ENCODE data around the gene MLANA. TPM values are rescaled to one million over a fixed set of nuclear protein-coding genes. Genes with fewer than 3 reads are reported as not detected.

The MLANA gene
- total RNA-seq, 1 donor from 2014 or later, result not detected

DNA sequence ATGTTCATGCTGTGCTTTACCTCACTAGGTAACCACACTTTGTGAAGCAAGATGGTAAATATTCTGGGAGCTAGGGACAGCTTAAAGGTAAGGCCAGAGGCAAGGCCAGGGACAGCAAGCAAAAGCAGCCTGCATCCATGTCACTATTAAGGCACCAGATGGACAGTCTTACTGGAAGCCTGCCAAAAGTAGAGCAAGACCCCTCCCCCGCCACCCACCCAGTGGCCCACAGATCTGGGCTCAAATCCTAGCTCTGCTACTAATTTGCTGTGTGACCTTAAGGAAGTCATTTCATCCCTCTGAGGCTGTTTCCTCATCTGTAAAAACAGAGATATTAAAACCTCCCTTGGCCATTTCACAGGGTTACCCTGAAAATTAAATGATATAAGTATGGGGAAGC is 44.6 kb upstream of the MLANA start:
- TF ChIP-seq CTCF (IDR thresholded peaks at IDR 0.05; ENCODE audit: unreplicated experiment), result no peak
- Mint-ChIP-seq H3K9me3 (no peaks in the 10 kb centered on the region), H3K4me1 (peaks cover 44% of the 10 kb centered on the region), H3K27ac (no peak overlapping the region), H3K4me3 (no peak overlapping the region), H3K27me3 (ENCODE audit: low read depth) (no peaks in the 10 kb centered on the region), H3K36me3 (no peaks in the 10 kb centered on the region)
- DNase-seq (ENCODE audit: low spot score in 2 of 2, unreplicated experiment in 2 of 2), result no peak

- H3K4me3 Mint-ChIP-seq, result no peak overlapping the region
- TF ChIP-seq CTCF (IDR thresholded peaks at IDR 0.05; ENCODE audit: unreplicated experiment), result no peak
- H3K27ac Mint-ChIP-seq, result no peak overlapping the region
- peaks cover 46% of the 10 kb centered on the region for H3K4me1 Mint-ChIP-seq
- H3K36me3 Mint-ChIP-seq, result no peaks in the 10 kb centered on the region
- no peak for DNase-seq (ENCODE audit: low spot score in 2 of 2, unreplicated experiment in 2 of 2)
- H3K27me3 Mint-ChIP-seq (ENCODE audit: low read depth), result no peaks in the 10 kb centered on the region
- no peaks in the 10 kb centered on the region for H3K9me3 Mint-ChIP-seq
These were observed 44.2 kb upstream of the MLANA start for GRCh38 chr9:5846501-5846921.

DNA sequence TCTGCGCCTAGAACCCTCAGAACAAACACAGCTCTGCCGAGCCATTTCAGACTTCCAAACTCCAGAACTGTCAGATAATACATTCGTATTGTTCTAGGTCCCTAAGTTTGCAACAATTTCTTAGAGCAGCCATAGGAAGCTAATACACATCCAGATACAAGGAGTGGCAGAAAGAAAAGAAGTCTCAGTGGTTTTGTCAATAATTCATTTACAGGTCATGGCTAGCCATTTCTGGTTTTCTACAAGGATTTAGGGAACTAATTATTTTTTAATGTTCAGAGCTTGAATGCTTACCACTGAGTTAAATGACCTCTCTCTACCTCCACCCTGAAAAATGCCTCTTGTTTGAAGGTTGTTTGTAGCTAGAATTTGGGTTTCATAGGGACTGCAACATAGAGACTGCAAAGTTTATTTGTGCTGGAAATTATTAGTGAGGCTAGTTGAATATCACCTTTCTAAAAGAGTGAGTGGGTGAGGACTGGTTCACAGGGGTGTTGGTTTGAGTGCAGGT is 42.3 kb upstream of the MLANA start:
- H3K27me3 Mint-ChIP-seq (ENCODE audit: low read depth), result no peaks in the 10 kb centered on the region
- H3K4me3 Mint-ChIP-seq, result no peak overlapping the region
- no peak for DNase-seq (ENCODE audit: low spot score in 2 of 2, unreplicated experiment in 2 of 2)
- H3K27ac Mint-ChIP-seq, result no peak overlapping the region
- H3K9me3 Mint-ChIP-seq, result no peaks in the 10 kb centered on the region
- H3K4me1 Mint-ChIP-seq, result peaks cover 51% of the 10 kb centered on the region
- H3K36me3 Mint-ChIP-seq, result no peaks in the 10 kb centered on the region
- TF ChIP-seq CTCF (IDR thresholded peaks at IDR 0.05; ENCODE audit: unreplicated experiment), result no peak

GRCh38 chr9:5850724-5851122 is 40.0 kb upstream of the MLANA start:
- Mint-ChIP-seq H3K36me3 (no peaks in the 10 kb centered on the region), H3K27ac (no peak overlapping the region), H3K27me3 (ENCODE audit: low read depth) (no peaks in the 10 kb centered on the region), H3K4me1 (peaks cover 33% of the 10 kb centered on the region), H3K9me3 (no peaks in the 10 kb centered on the region), H3K4me3 (no peak overlapping the region)
- no peak for TF ChIP-seq CTCF (IDR thresholded peaks at IDR 0.05; ENCODE audit: unreplicated experiment)
- no peak for DNase-seq (ENCODE audit: low spot score in 2 of 2, unreplicated experiment in 2 of 2)

GRCh38 chr9:5851445-5851844 is 39.2 kb upstream of the MLANA start:
- peaks cover 28% of the 10 kb centered on the region for H3K4me1 Mint-ChIP-seq
- H3K27me3 Mint-ChIP-seq (ENCODE audit: low read depth), result no peaks in the 10 kb centered on the region
- H3K27ac Mint-ChIP-seq, result no peak overlapping the region
- H3K36me3 Mint-ChIP-seq, result no peaks in the 10 kb centered on the region
- no peak for TF ChIP-seq CTCF (IDR thresholded peaks at IDR 0.05; ENCODE audit: unreplicated experiment)
- no peak overlapping the region for H3K4me3 Mint-ChIP-seq
- DNase-seq (ENCODE audit: low spot score in 2 of 2, unreplicated experiment in 2 of 2), result no peak
- no peaks in the 10 kb centered on the region for H3K9me3 Mint-ChIP-seq

DNA sequence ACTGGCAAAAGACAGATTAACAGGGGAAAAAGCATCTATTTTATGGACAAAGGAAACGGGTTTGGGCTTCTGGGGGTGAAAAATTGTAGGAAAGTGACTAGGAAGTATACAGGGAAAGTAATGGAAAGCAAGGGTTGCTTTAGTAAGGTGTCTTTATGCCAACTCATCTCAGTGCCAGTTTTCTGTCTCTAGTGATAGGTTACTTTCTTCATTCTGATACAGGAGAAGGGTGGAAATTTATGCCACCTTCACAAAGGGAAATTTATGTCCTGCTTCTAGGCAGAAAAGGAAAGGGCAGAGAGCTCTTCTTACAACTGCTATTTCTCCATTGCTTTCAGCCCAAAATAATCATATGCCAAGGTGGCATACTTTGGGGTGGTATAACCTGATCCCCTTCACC is 37.7 kb upstream of the MLANA start:
- no peaks in the 10 kb centered on the region for H3K27me3 Mint-ChIP-seq (ENCODE audit: low read depth)
- no peak overlapping the region for H3K27ac Mint-ChIP-seq
- H3K9me3 Mint-ChIP-seq, result no peaks in the 10 kb centered on the region
- no peak for TF ChIP-seq CTCF (IDR thresholded peaks at IDR 0.05; ENCODE audit: unreplicated experiment)
- H3K36me3 Mint-ChIP-seq, result no peaks in the 10 kb centered on the region
- peaks cover 22% of the 10 kb centered on the region for H3K4me1 Mint-ChIP-seq
- DNase-seq (ENCODE audit: low spot score in 2 of 2, unreplicated experiment in 2 of 2), result no peak
- H3K4me3 Mint-ChIP-seq, result no peak overlapping the region
